ENCODE measurements around the gene PGM1.

Gene PGM1

GRCh38 chr1:63705078-63705477 is 111.9 kb downstream of the PGM1 start:
- DNase-seq: no peak

- DNase-seq: no peak
These were observed 116.1 kb downstream of the PGM1 start for GRCh38 chr1:63709267-63709828.
